Natural killer cell treated with Interleukin-12 subunit alpha and Interleukin-12 subunit beta and Interleukin-15 and Interleukin-18, amount 100 ng/mL, for 72 hours (primary cell): ENCODE results near the gene ADAMTS5. TPM values are rescaled to one million over a fixed set of nuclear protein-coding genes. Genes with fewer than 3 reads are reported as not detected.

Source experiments
- ATAC-seq, 2 donors: fragments of 150-1000 bp; cut with Tn5 transposase in 1 of 2; sonication (Bioruptor Pico), chemical (Tn5 transposase) in 1 of 2; 2 replicates each; pipeline ENCODE4 v1.10.0; 2021
- DNase-seq: peaks from one replicate; pipeline ENCODE4 v3.0.0; 2022; ENCODE audit warnings: low spot score
- H3K27ac Mint-ChIP-seq, 2 donors: 1 replicate in 1 of 2; 2 replicates in 1 of 2; pipeline ENCODE4 v1.8.0; 2022; ENCODE audit warnings: mixed read lengths in 2 of 2, mild to moderate bottlenecking in 1 of 2, moderate library complexity in 1 of 2
- H3K27me3 Mint-ChIP-seq, 2 donors: 1 replicate in 1 of 2; 2 replicates in 1 of 2; pipeline ENCODE4 v1.8.0; 2022; ENCODE audit warnings: mixed read lengths in 2 of 2
- H3K36me3 Mint-ChIP-seq: one replicate; pipeline ENCODE4 v1.8.0; 2022; ENCODE audit warnings: mixed read lengths
- H3K4me1 Mint-ChIP-seq, 2 donors: 1 replicate in 1 of 2; 2 replicates in 1 of 2; pipeline ENCODE4 v1.8.0; 2022; ENCODE audit warnings: low read depth in 2 of 2, mixed read lengths in 2 of 2, mild to moderate bottlenecking in 1 of 2
- H3K4me3 Mint-ChIP-seq: one replicate; pipeline ENCODE4 v1.8.0; 2022; ENCODE audit warnings: mixed read lengths
- H3K9me3 Mint-ChIP-seq: 2 replicates; pipeline ENCODE4 v1.8.0; 2022; ENCODE audit warnings: mixed read lengths
- total RNA-seq, 2 donors: library from RNA; stranded (reverse); gene quantifications; one replicate each; pipeline ENCODE4 v1.2.3, GENCODE V29; 2022

ADAMTS5 gene
- total RNA-seq = not detected

GRCh38 chr21:26967062-26967913 is at the start of gene ADAMTS5:
Gene ADAMTS5 (minus strand): TSS chr21:26967088. CDS start chr21:26966391, 697 bp downstream.
- DNase-seq (no peak), ATAC-seq (no peak)
- Mint-ChIP-seq H3K9me3 (no peaks in the 10 kb centered on the region), H3K27me3 (peaks cover 32 to 44% of the 10 kb centered on the region in 2 donors), H3K4me3 (no peak within 1 kb of the TSS), H3K27ac (no peak within 1 kb of the TSS), H3K36me3 (no peaks in the 10 kb centered on the region), H3K4me1 (no peaks in the 10 kb centered on the region)

- H3K4me3 Mint-ChIP-seq = no peak overlapping the region
- no peaks in the 10 kb centered on the region for H3K27me3 Mint-ChIP-seq
- no peak for DNase-seq
- ATAC-seq = no peak
- no peaks in the 10 kb centered on the region for H3K4me1 Mint-ChIP-seq
- no peak overlapping the region for H3K27ac Mint-ChIP-seq
- no peaks in the 10 kb centered on the region for H3K36me3 Mint-ChIP-seq
- H3K9me3 Mint-ChIP-seq = no peaks in the 10 kb centered on the region
Observed at GRCh38 chr21:27001526-27001925, 34.6 kb upstream of the ADAMTS5 start.

- ATAC-seq = no peak
Observed at GRCh38 chr21:26983576-26983975, 16.7 kb upstream of the ADAMTS5 start.

GRCh38 chr21:26982767-26983166 is 15.9 kb upstream of the ADAMTS5 start:
- H3K27me3 Mint-ChIP-seq = no peaks in the 10 kb centered on the region
- DNase-seq = no peak
- no peak for ATAC-seq
- no peaks in the 10 kb centered on the region for H3K4me1 Mint-ChIP-seq
- H3K36me3 Mint-ChIP-seq = no peaks in the 10 kb centered on the region
- no peak overlapping the region for H3K4me3 Mint-ChIP-seq
- H3K9me3 Mint-ChIP-seq = peaks cover 15% of the 10 kb centered on the region
- H3K27ac Mint-ChIP-seq = no peak overlapping the region

More at GRCh38 chr21:26983576-26983975, 16.7 kb upstream of the ADAMTS5 start:
- DNase-seq = no peak
- no peaks in the 10 kb centered on the region for H3K4me1 Mint-ChIP-seq
- H3K4me3 Mint-ChIP-seq = no peak overlapping the region
- no peaks in the 10 kb centered on the region for H3K27me3 Mint-ChIP-seq
- H3K36me3 Mint-ChIP-seq = no peaks in the 10 kb centered on the region
- H3K9me3 Mint-ChIP-seq = peaks cover 15% of the 10 kb centered on the region
- H3K27ac Mint-ChIP-seq = no peak overlapping the region

GRCh38 chr21:26977746-26978145 is 10.9 kb upstream of the ADAMTS5 start:
- no peak for DNase-seq
- peaks cover 11% of the 10 kb centered on the region for H3K9me3 Mint-ChIP-seq
- ATAC-seq = no peak
- H3K27me3 Mint-ChIP-seq = peaks cover 0 to 3% of the 10 kb centered on the region in 2 donors
- H3K4me1 Mint-ChIP-seq = no peaks in the 10 kb centered on the region
- no peak overlapping the region for H3K27ac Mint-ChIP-seq
- H3K4me3 Mint-ChIP-seq = no peak overlapping the region
- H3K36me3 Mint-ChIP-seq = no peaks in the 10 kb centered on the region

- ATAC-seq (no peak), DNase-seq (no peak)
- Mint-ChIP-seq H3K27me3 (peaks cover 7 to 21% of the 10 kb centered on the region in 2 donors), H3K36me3 (no peaks in the 10 kb centered on the region), H3K27ac (no peak overlapping the region), H3K9me3 (peaks cover 2% of the 10 kb centered on the region), H3K4me1 (no peaks in the 10 kb centered on the region), H3K4me3 (no peak overlapping the region)
Observed at GRCh38 chr21:26973226-26973625, 6.3 kb upstream of the ADAMTS5 start.

GRCh38 chr21:26972192-26972591 is 5.3 kb upstream of the ADAMTS5 start:
- Mint-ChIP-seq H3K36me3 (no peaks in the 10 kb centered on the region), H3K9me3 (peaks cover 2% of the 10 kb centered on the region), H3K4me3 (no peak overlapping the region), H3K27ac (no peak overlapping the region), H3K4me1 (no peaks in the 10 kb centered on the region), H3K27me3 (peaks cover 18 to 31% of the 10 kb centered on the region in 2 donors)
- DNase-seq (no peak), ATAC-seq (no peak)

- ATAC-seq (no peak), DNase-seq (no peak)
- no peaks in the 10 kb centered on the region for H3K4me1 Mint-ChIP-seq
- H3K27ac Mint-ChIP-seq = no peak overlapping the region
- H3K27me3 Mint-ChIP-seq = peaks cover 22 to 32% of the 10 kb centered on the region in 2 donors
- no peaks in the 10 kb centered on the region for H3K36me3 Mint-ChIP-seq
- H3K4me3 Mint-ChIP-seq = no peak overlapping the region
- H3K9me3 Mint-ChIP-seq = peaks cover 2% of the 10 kb centered on the region
Observed at GRCh38 chr21:26969971-26970725, 3.3 kb upstream of the ADAMTS5 start.

- H3K36me3 Mint-ChIP-seq = no peaks in the 10 kb centered on the region
- no peak for ATAC-seq
- H3K27me3 Mint-ChIP-seq = peaks cover 37 to 42% of the 10 kb centered on the region in 2 donors
- H3K4me3 Mint-ChIP-seq = no peak overlapping the region
- no peak for DNase-seq
- H3K4me1 Mint-ChIP-seq = no peaks in the 10 kb centered on the region
- H3K27ac Mint-ChIP-seq = no peak overlapping the region
- H3K9me3 Mint-ChIP-seq = no peaks in the 10 kb centered on the region
Observed at GRCh38 chr21:26966649-26967061, 233 bp downstream of the ADAMTS5 start.

GRCh38 chr21:26965907-26966581 is 844 bp downstream of the ADAMTS5 start:
- DNase-seq (no peak), ATAC-seq (no peak)
- Mint-ChIP-seq H3K27ac (no peak overlapping the region), H3K4me1 (no peaks in the 10 kb centered on the region), H3K9me3 (no peaks in the 10 kb centered on the region), H3K4me3 (no peak overlapping the region), H3K36me3 (no peaks in the 10 kb centered on the region), H3K27me3 (peaks cover 37 to 41% of the 10 kb centered on the region in 2 donors)

GRCh38 chr21:26965040-26965906 is 1.6 kb downstream of the ADAMTS5 start:
- H3K4me3 Mint-ChIP-seq = no peak overlapping the region

GRCh38 chr21:26964170-26964778 is 2.6 kb downstream of the ADAMTS5 start:
- H3K27ac Mint-ChIP-seq = no peak overlapping the region
- no peaks in the 10 kb centered on the region for H3K36me3 Mint-ChIP-seq
- DNase-seq (no peak), ATAC-seq (no peak)
- peaks cover 34 to 35% of the 10 kb centered on the region in 2 donors for H3K27me3 Mint-ChIP-seq
- no peaks in the 10 kb centered on the region for H3K9me3 Mint-ChIP-seq
- H3K4me3 Mint-ChIP-seq = no peak overlapping the region
- no peaks in the 10 kb centered on the region for H3K4me1 Mint-ChIP-seq

More at GRCh38 chr21:26965040-26965906, 1.6 kb downstream of the ADAMTS5 start:
- ATAC-seq (peak in 1 of 2 donors; percentile 43), DNase-seq (no peak)
- Mint-ChIP-seq H3K4me1 (no peaks in the 10 kb centered on the region), H3K27me3 (peaks cover 34 to 35% of the 10 kb centered on the region in 2 donors), H3K36me3 (no peaks in the 10 kb centered on the region), H3K27ac (no peak overlapping the region), H3K9me3 (no peaks in the 10 kb centered on the region)
